ENCODE measurements around the gene IQCN. TPM values are rescaled to one million over a fixed set of nuclear protein-coding genes. Genes with fewer than 3 reads are reported as not detected.

The IQCN gene
- total RNA-seq, 1 donor from 2014 or later, result 17.8 TPM

DNA sequence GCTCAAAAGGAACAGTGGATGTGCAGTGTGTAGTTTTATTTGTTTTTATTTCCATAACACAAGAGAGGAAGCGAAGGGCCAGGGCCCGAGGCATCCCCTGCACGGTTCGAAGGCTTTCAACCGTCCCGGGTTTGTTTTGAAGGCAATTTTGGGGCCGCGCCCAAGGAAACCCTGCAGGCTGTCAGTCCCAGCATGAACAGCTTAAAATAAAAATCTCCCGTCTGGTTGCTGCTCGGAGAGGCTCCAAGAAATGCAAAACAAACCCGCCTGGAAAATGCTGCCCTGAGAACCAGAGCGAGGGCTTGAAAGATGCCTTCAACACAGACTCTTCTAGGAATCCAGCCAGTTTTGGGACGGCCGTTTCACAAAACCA lies 32.6 kb upstream of the IQCN start:
- ChIA-PET POLR2A (interaction anchor here (0.5 to 3.2 kb wide), 12 partner anchors 8 to 203 kb away, joined by 3 to 176 read pairs (median 5); partner anchors contain the start of genes IQCN, JUND and LSM4), CTCF (interaction anchor here (0.6 to 4.4 kb wide), 6 partner anchors 10 to 84 kb away, joined by 3 to 37 read pairs (median 4); partner anchors contain the start of genes JUND and LSM4)
- H3K4me3 Mint-ChIP-seq, result peak overlapping the region; percentile 61
- ATAC-seq (ENCODE audit: low read depth) (peak; percentile 4), DNase-seq (no peak)
- H3K36me3 Mint-ChIP-seq (ENCODE audit: low read depth), result peaks cover 31% of the 10 kb centered on the region
- peak overlapping the region; percentile 95 for H3K27ac Mint-ChIP-seq
- peaks cover 50% of the 10 kb centered on the region for H3K4me1 Mint-ChIP-seq
- intact Hi-C loops (cut with micrococcal nuclease), result no loop called here
- no peaks in the 10 kb centered on the region for H3K9me3 Mint-ChIP-seq
- TF ChIP-seq, protein P1, sequence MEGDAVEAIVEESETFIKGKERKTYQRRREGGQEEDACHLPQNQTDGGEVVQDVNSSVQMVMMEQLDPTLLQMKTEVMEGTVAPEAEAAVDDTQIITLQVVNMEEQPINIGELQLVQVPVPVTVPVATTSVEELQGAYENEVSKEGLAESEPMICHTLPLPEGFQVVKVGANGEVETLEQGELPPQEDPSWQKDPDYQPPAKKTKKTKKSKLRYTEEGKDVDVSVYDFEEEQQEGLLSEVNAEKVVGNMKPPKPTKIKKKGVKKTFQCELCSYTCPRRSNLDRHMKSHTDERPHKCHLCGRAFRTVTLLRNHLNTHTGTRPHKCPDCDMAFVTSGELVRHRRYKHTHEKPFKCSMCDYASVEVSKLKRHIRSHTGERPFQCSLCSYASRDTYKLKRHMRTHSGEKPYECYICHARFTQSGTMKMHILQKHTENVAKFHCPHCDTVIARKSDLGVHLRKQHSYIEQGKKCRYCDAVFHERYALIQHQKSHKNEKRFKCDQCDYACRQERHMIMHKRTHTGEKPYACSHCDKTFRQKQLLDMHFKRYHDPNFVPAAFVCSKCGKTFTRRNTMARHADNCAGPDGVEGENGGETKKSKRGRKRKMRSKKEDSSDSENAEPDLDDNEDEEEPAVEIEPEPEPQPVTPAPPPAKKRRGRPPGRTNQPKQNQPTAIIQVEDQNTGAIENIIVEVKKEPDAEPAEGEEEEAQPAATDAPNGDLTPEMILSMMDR (IDR thresholded peaks at IDR 0.05), result no peak
- no peaks in the 10 kb centered on the region for H3K27me3 Mint-ChIP-seq

DNA sequence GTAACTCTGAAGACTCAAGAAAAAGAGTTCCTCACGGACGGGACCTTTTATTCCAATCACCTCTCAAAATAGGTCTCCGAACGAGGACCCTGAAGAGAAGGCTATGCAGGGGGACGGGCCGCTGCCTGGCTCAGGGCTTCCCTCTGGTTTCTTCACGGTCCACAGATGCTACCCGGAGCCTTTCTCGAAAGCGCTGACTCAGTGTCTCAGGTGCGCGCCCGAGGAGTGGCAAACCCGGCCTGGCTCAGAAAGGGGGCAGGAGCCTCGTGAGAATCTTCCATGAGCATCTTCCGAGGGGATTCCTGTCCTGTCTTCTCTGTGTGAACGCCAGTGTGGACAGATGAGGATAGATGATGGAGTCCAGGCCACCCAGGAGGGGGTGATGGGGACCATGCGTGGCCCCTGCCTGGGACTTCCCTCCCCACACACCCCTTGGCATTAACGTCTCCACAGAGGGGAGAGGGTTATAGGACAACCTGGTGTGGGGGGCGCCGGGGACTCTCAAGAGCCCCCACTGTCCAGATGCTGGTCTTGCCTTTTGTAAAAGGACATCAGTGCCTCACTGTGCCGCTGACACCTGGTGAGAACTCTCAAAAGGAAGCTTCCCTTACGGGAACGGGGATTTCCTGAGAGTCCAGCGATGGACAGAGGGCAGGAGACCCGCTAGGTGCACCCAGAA lies 32.1 kb upstream of the IQCN start:
- peaks cover 54% of the 10 kb centered on the region for H3K4me1 Mint-ChIP-seq
- no peak for DNase-seq
- no peaks in the 10 kb centered on the region for H3K9me3 Mint-ChIP-seq
- CTCF ChIA-PET, result interaction anchor here (0.6 to 5.2 kb wide), 6 partner anchors 13 to 84 kb away, joined by 3 to 100 read pairs (median 5); partner anchors contain the start of genes JUND and LSM4
- no peak for ATAC-seq (ENCODE audit: low read depth)
- H3K27me3 Mint-ChIP-seq, result no peaks in the 10 kb centered on the region
- TF ChIP-seq, protein P1 (IDR thresholded peaks at IDR 0.05), result no peak
- H3K27ac Mint-ChIP-seq, result peak overlapping the region; percentile 95
- intact Hi-C loops (cut with micrococcal nuclease), result no loop called here
- H3K36me3 Mint-ChIP-seq (ENCODE audit: low read depth), result peaks cover 28% of the 10 kb centered on the region
- POLR2A ChIA-PET, result interaction anchor here (0.5 to 6.8 kb wide), 17 partner anchors 8 to 202 kb away, joined by 3 to 669 read pairs (median 8); partner anchors contain the start of genes IQCN, JUND and LSM4
- peak overlapping the region; percentile 61 for H3K4me3 Mint-ChIP-seq

DNA sequence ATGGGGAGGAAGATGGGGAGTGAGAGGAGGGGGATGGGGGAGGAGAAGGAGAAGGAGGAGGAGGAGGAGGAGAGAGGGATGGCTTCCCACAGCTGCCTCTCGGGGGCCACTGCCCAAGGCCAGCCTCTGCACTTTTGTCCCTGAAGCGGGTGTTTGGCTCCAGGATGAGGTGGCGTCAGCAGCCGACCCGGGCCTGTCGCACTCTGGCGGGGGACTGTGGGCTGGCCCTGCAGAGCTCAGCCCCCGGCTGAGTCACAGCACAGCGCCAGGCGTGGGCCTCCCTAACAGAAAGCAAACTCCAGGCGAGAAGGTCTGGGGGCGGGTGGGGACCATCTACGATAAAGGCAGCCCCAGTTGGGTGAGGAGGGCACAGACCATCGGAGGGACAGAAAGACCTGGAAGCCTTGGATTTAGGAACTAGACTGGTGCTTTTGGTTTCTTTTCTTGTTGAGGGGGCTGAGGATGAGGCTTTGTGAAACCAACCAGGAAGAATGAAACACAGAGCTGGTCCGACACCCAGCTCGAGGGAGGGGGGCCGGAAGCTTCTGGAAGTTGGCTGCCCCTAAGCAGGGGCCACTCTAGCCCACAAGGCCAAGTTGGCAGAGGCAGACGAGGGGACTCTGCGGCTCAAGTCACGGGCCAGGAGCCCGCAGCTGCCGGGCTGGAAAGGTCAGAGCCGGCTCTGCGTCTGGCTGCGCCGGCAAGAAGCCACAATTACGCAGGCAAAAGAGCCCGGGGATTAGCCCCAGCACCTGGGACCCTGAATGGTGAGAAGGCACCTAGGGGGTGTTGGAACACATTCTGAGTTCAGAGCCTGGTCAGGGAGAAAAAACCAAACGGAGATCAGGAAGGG lies 30.4 kb upstream of the IQCN start:
- CTCF ChIA-PET, result interaction anchor here (0.5 to 5.2 kb wide), 8 partner anchors 12 to 107 kb away, joined by 3 to 100 read pairs (median 4); partner anchors contain the start of genes JUND and LSM4
- no peaks in the 10 kb centered on the region for H3K9me3 Mint-ChIP-seq
- H3K4me1 Mint-ChIP-seq, result peaks cover 54% of the 10 kb centered on the region
- peaks cover 16% of the 10 kb centered on the region for H3K36me3 Mint-ChIP-seq (ENCODE audit: low read depth)
- intact Hi-C loops (cut with micrococcal nuclease), result loop anchor here (1.0 kb wide), 5 partner anchors 10 to 23 kb away; partner anchors contain the start of genes JUND and LSM4
- H3K4me3 Mint-ChIP-seq, result peak overlapping the region; percentile 85
- no peaks in the 10 kb centered on the region for H3K27me3 Mint-ChIP-seq
- peak overlapping the region; percentile 95 for H3K27ac Mint-ChIP-seq
- ATAC-seq (ENCODE audit: low read depth), result peak; percentile 73
- TF ChIP-seq, protein P1 (IDR thresholded peaks at IDR 0.05), result no peak
- DNase-seq, result peak; percentile 74
- POLR2A ChIA-PET, result interaction anchor here (0.5 to 6.8 kb wide), 25 partner anchors 8 to 283 kb away, joined by 3 to 669 read pairs (median 5); partner anchors contain the start of genes JUND, LRRC25, LSM4 and MPV17L2

DNA sequence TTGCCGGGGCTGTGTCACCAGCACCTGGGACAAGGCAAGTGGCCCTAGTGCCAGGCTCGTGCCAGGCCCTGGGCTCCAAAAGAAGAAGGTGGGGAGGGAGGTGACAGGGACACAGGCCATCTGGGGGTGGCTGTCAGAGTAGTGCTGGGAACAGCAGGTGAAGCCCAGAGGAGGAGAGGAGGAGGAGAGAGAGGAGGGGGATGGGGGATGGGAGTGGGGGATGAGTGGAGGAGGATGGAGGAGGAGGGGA lies 29.9 kb upstream of the IQCN start:
- Mint-ChIP-seq H3K4me1 (peaks cover 54% of the 10 kb centered on the region), H3K27ac (peak overlapping the region; percentile 95), H3K36me3 (ENCODE audit: low read depth) (peaks cover 15% of the 10 kb centered on the region), H3K4me3 (peak overlapping the region; percentile 85), H3K27me3 (no peaks in the 10 kb centered on the region), H3K9me3 (no peaks in the 10 kb centered on the region)
- TF ChIP-seq, protein P1 (IDR thresholded peaks at IDR 0.05), result no peak
- ChIA-PET POLR2A (interaction anchor here (0.6 to 6.8 kb wide), 18 partner anchors 8 to 283 kb away, joined by 3 to 669 read pairs (median 6); partner anchors contain the start of genes JUND, LSM4 and RAB3A), CTCF (interaction anchor here (0.5 to 5.2 kb wide), 6 partner anchors 12 to 107 kb away, joined by 3 to 100 read pairs (median 4); partner anchors contain the start of genes JUND and LSM4)
- DNase-seq (no peak), ATAC-seq (ENCODE audit: low read depth) (no peak)
- intact Hi-C loops (cut with micrococcal nuclease), result loop anchor here (1.0 kb wide), 1 partner anchor 10 kb away; no protein-coding TSS in a partner anchor
